GM12878 (cell line): ENCODE measurements around the gene SLC23A2. TPM values are rescaled to one million over a fixed set of nuclear protein-coding genes. Genes with fewer than 3 reads are reported as not detected.

Experiments
- NRF1 ChIP-seq: conservative IDR thresholded peaks from 2 replicates; pipeline ENCODE4 v1.6.1; 2011; ENCODE audit warnings: mild to moderate bottlenecking, low read depth, low read length, improper control_type of control experiment
- SMC3 ChIP-seq: IDR thresholded peaks from 2 replicates; pipeline ENCODE4 v1.6.1; 2011; ENCODE audit warnings: low read length, improper control_type of control experiment, borderline replicate concordance
- ZNF384 ChIP-seq: IDR thresholded peaks from 2 replicates; pipeline ENCODE4 v1.6.1; 2012; ENCODE audit warnings: low read depth, mild to moderate bottlenecking, low read length, improper control_type of control experiment, borderline replicate concordance
- polyA plus RNA-seq, 11 experiments: library from polyadenylated mRNA; depleted of rRNA in 4 of 11; unstranded in 6 of 11; stranded (reverse) in 5 of 11; fragments of >200 nt; fragmentation: Nextera tagmentation in 4 of 11; fragmentation: Illumina TruSeq in 1 of 11; extraction: Ambion mirVana in 4 of 11; extraction: Trizol in 1 of 11; gene quantifications; 1 replicate in 1 of 11; 2 replicates in 10 of 11; pipeline versions ENCODE4 v1.2.1 to v1.2.3, GENCODE V29; 2011 to 2016; ENCODE audit warnings: inconsistent platforms in 2 of 11, missing spikeins in 2 of 11, low read depth in 1 of 11
- total RNA-seq, 4 experiments: library from RNA; depleted of rRNA in 3 of 4; stranded (reverse); fragments of >200 nt in 3 of 4; fragmentation: Illumina TruSeq in 1 of 4; extraction: Trizol in 1 of 4; gene quantifications; 2 replicates each; pipeline versions ENCODE4 v1.2.1 to v1.2.3, GENCODE V29; 2013 to 2021
- TF ChIP-seq, protein P1 (sequence below): fragments of 450-650 bp; IDR thresholded peaks from 2 replicates; pipeline ENCODE4 v1.6.1; 2016; ENCODE audit warnings: mild to moderate bottlenecking, moderate library complexity, borderline replicate concordance
- TF ChIP-seq, protein P2 (sequence below): IDR thresholded peaks from 2 replicates; pipeline ENCODE4 v1.6.1; 2012; ENCODE audit warnings: low read length, inconsistent platforms
- TF ChIP-seq, protein P3 (sequence below): fragments of 450-650 bp; IDR thresholded peaks from 2 replicates; pipeline ENCODE4 v1.6.1; 2018; ENCODE audit warnings: borderline replicate concordance, mild to moderate bottlenecking; ENCODE audit not compliant: partially characterized antibody

SLC23A2 gene
- total and polyA plus RNA-seq, 10 of the 15 experiments (the other 5 are each of a cell fraction or from before 2014, with no cell fraction given) = 4.4 to 56.1 (median 35.5) TPM

DNA sequence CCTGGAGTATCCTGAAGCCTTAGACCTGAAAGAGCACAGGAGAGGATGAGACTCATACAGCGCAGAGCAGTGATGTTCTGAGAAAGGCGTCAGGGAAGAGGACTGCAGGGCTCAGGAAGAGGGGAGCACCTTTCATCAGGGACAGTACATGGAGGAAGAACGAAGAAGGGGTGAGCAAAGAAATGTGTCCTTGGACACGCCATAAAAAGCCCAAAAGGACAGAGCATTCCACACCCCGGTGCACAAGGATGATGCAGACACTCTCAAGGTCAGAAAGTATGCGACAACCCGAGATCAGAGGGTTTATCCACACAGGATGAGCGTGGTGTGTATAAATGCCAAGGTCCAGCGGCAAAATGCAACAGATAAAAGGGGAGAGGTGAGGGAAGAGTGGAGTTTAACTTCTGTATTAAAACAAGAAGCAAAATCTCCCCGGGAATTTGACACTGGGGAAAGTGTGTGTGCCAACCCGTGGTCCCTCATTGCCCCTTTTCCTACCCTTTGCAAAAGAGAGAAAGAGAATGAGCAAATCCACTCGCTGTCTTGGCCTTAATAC is 64.4 kb downstream of the SLC23A2 start (continued):
- TF ChIP-seq, protein P1, sequence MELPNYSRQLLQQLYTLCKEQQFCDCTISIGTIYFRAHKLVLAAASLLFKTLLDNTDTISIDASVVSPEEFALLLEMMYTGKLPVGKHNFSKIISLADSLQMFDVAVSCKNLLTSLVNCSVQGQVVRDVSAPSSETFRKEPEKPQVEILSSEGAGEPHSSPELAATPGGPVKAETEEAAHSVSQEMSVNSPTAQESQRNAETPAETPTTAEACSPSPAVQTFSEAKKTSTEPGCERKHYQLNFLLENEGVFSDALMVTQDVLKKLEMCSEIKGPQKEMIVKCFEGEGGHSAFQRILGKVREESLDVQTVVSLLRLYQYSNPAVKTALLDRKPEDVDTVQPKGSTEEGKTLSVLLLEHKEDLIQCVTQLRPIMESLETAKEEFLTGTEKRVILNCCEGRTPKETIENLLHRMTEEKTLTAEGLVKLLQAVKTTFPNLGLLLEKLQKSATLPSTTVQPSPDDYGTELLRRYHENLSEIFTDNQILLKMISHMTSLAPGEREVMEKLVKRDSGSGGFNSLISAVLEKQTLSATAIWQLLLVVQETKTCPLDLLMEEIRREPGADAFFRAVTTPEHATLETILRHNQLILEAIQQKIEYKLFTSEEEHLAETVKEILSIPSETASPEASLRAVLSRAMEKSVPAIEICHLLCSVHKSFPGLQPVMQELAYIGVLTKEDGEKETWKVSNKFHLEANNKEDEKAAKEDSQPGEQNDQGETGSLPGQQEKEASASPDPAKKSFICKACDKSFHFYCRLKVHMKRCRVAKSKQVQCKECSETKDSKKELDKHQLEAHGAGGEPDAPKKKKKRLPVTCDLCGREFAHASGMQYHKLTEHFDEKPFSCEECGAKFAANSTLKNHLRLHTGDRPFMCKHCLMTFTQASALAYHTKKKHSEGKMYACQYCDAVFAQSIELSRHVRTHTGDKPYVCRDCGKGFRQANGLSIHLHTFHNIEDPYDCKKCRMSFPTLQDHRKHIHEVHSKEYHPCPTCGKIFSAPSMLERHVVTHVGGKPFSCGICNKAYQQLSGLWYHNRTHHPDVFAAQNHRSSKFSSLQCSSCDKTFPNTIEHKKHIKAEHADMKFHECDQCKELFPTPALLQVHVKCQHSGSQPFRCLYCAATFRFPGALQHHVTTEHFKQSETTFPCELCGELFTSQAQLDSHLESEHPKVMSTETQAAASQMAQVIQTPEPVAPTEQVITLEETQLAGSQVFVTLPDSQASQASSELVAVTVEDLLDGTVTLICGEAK = no peak
- TF ChIP-seq, protein P2, sequence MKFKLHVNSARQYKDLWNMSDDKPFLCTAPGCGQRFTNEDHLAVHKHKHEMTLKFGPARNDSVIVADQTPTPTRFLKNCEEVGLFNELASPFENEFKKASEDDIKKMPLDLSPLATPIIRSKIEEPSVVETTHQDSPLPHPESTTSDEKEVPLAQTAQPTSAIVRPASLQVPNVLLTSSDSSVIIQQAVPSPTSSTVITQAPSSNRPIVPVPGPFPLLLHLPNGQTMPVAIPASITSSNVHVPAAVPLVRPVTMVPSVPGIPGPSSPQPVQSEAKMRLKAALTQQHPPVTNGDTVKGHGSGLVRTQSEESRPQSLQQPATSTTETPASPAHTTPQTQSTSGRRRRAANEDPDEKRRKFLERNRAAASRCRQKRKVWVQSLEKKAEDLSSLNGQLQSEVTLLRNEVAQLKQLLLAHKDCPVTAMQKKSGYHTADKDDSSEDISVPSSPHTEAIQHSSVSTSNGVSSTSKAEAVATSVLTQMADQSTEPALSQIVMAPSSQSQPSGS = no peak
- TF ChIP-seq, protein P3, sequence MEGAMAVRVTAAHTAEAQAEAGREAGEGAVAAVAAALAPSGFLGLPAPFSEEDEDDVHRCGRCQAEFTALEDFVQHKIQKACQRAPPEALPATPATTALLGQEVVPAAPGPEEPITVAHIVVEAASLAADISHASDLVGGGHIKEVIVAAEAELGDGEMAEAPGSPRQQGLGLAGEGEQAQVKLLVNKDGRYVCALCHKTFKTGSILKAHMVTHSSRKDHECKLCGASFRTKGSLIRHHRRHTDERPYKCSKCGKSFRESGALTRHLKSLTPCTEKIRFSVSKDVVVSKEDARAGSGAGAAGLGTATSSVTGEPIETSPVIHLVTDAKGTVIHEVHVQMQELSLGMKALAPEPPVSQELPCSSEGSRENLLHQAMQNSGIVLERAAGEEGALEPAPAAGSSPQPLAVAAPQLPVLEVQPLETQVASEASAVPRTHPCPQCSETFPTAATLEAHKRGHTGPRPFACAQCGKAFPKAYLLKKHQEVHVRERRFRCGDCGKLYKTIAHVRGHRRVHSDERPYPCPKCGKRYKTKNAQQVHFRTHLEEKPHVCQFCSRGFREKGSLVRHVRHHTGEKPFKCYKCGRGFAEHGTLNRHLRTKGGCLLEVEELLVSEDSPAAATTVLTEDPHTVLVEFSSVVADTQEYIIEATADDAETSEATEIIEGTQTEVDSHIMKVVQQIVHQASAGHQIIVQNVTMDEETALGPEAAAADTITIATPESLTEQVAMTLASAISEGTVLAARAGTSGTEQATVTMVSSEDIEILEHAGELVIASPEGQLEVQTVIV = no peak
- TF ChIP-seq NRF1 (no peak), SMC3 (no peak), ZNF384 (no peak)
